Measurements from ENCODE around the gene NANS. TPM values are rescaled to one million over a fixed set of nuclear protein-coding genes. Genes with fewer than 3 reads are reported as not detected.

The NANS gene
- total and polyA plus RNA-seq, 2 of the 8 experiments (the other 6 are each of a cell fraction or from before 2014, with no cell fraction given) = 56.5 to 67.3 TPM

GRCh38 chr9:98121058-98121457 is 64.5 kb downstream of the NANS start:
- no peak for FAIRE-seq
- Histone ChIP-seq H3K27me3 (replicated peaks in 1 of 4; ENCODE audit: control insufficient read depth in 3 of 4, extremely low read depth in 1 of 4, insufficient read depth in 3 of 4, low read length in 3 of 4) (no peaks in the 10 kb centered on the region; a peak in 1 of 7 replicates), H2BK120ac (replicated peaks; ENCODE audit: low read depth, low read length) (no peak overlapping the region), H3K9ac (replicated peaks in 1 of 4; ENCODE audit: extremely low read depth in 1 of 4, low read depth in 3 of 4, low read length in 3 of 4) (no peak overlapping the region), H2AK5ac (ENCODE audit: low read depth, low read length) (no peak overlapping the region), H3K79me1 (ENCODE audit: low read depth, low read length) (no peaks in the 10 kb centered on the region), H3K79me2 (ENCODE audit: control insufficient read depth in 1 of 2, insufficient read depth in 2 of 2, low read length in 2 of 2) (no peaks in the 10 kb centered on the region), H3K27ac (ENCODE audit: low read depth, low read length) (no peak overlapping the region), H2BK5ac (ENCODE audit: low read depth, low read length) (no peak overlapping the region), H2BK15ac (ENCODE audit: low read length) (no peak overlapping the region), H2BK20ac (ENCODE audit: low read length) (no peak overlapping the region), H3K14ac (ENCODE audit: insufficient read length) (no peak overlapping the region), H3K4me2 (ENCODE audit: insufficient read depth in 1 of 2, low read depth in 2 of 2, low read length in 2 of 2) (no peak overlapping the region), H4K91ac (replicated peaks; ENCODE audit: insufficient read length, low read length) (no peak overlapping the region), H3K18ac (ENCODE audit: extremely low read depth, low read length) (no peak overlapping the region), H3K4me3 (ENCODE audit: extremely low read depth in 1 of 4, insufficient read depth in 2 of 4, low read depth in 3 of 4, low read length in 4 of 4) (no peak overlapping the region), H2AFZ (ENCODE audit: low read length) (no peak overlapping the region), H3K4ac (replicated peaks; ENCODE audit: insufficient read length, low read depth, low read length) (no peak overlapping the region), H3K9me3 (ENCODE audit: insufficient read depth in 2 of 2, low read depth in 1 of 2, low read length in 1 of 2) (no peaks in the 10 kb centered on the region; a peak in 1 of 4 replicates), H4K5ac (ENCODE audit: insufficient read length, low read depth, low read length) (no peak overlapping the region), H4K8ac (ENCODE audit: extremely low read depth, insufficient read depth, low read length) (no peak overlapping the region), H3K36me3 (ENCODE audit: control insufficient read depth in 2 of 4, insufficient read depth in 4 of 4, low read length in 3 of 4) (no peaks in the 10 kb centered on the region; a peak in 2 of 8 replicates), H3K56ac (replicated peaks; ENCODE audit: insufficient read length, low read depth, low read length) (no peak overlapping the region), H4K20me1 (replicated peaks in 1 of 2; ENCODE audit: control insufficient read depth in 1 of 2, insufficient read depth in 2 of 2, low read length in 2 of 2) (no peaks in the 10 kb centered on the region), H3K23ac (ENCODE audit: insufficient read length) (no peak overlapping the region), H3K23me2 (ENCODE audit: low read depth, low read length) (peaks cover 7% of the 10 kb centered on the region; the same call in 1 of the 2 replicates), H3K4me1 (replicated peaks in 1 of 4; ENCODE audit: control insufficient read depth in 3 of 4, insufficient read depth in 4 of 4, low read length in 3 of 4) (peaks cover 0 to 8% (median 3%) of the 10 kb centered on the region in 4 experiments; a peak in 4 of 7 replicates), H2BK12ac (ENCODE audit: low read depth, low read length) (no peak overlapping the region)
- TF ChIP-seq RAD21 (IDR thresholded peaks at IDR 0.05 in 1 of 2, conservative IDR thresholded peaks at IDR 0.05 in 1 of 2; ENCODE audit: low read depth in 2 of 2, low read length in 2 of 2) = peak; percentile 8 to 32; a peak in 1 of 4 replicates
- TF ChIP-seq KDM4A (IDR thresholded peaks at IDR 0.05; ENCODE audit: low read depth, low read length, severe bottlenecking) = no peak
- TF ChIP-seq JUN (IDR thresholded peaks at IDR 0.05; ENCODE audit: low read depth, low read length) = no peak
- TF ChIP-seq EGR1 (IDR thresholded peaks at IDR 0.05; ENCODE audit: borderline replicate concordance, low read depth, low read length) = no peak
- no peak for TF ChIP-seq EZH2 (IDR thresholded peaks at IDR 0.05; ENCODE audit: low read depth, low read length, severe bottlenecking)
- TF ChIP-seq USF2 (IDR thresholded peaks at IDR 0.05; ENCODE audit: low read length) = no peak
- no peak for TF ChIP-seq GTF2F1 (IDR thresholded peaks at IDR 0.05; ENCODE audit: borderline replicate concordance, low read depth, low read length)
- ChIA-PET CTCF (ENCODE audit: partially characterized antibody) (interaction anchor here (0.5 to 2.9 kb wide), 13 partner anchors 9 to 126 kb away, joined by 3 to 15 read pairs (median 4); no protein-coding TSS in a partner anchor), POLR2A (ENCODE audit: partially characterized antibody) (interaction anchor here (1.2 to 1.4 kb wide), 2 partner anchors 9 to 10 kb away, joined by 3 to 4 read pairs; no protein-coding TSS in a partner anchor)
- no peak for DNase-seq (ENCODE audit: low read depth in 1 of 2, low spot score in 2 of 2)
- WGBS, 2 experiments (ENCODE audit: extremely low coverage in 1 of 2, insufficient coverage in 1 of 2, insufficient read length in 1 of 2, insufficient replicate concordance in 2 of 2, low coverage in 1 of 2, low lambda C conversion rate in 2 of 2, missing lambda C conversion rate in 1 of 2) = 86% methylated on average over 3 of the region's 3 CpGs; no CpG with 5 or more reads in 1 of the 2 experiments
